Cardiac septum (tissue), 1 donor: ENCODE measurements around the gene KCNAB1. TPM values are rescaled to one million over a fixed set of nuclear protein-coding genes. Genes with fewer than 3 reads are reported as not detected.
"Not testable (repeated sequence)": the region's sequence is repeated elsewhere in the genome, so short reads cannot be mapped to it uniquely, and the experiment has no call there.

ENCODE experiments used
- DNase-seq: peaks from one replicate; pipeline ENCODE4 v3.0.0-alpha.2; 2020; ENCODE audit warnings: low spot score
- intact Hi-C: fragments of 100-400 bp; cut with DNase I; formaldehyde crosslinking; loops from one replicate; pipeline ENCODE4 v1.14.0; 2022
- total RNA-seq: library from RNA; stranded (reverse); fragmentation: NEBNext Ultra II Directional; extraction: Animal tissue kit (Norgen Biotek cat#: 25700); gene quantifications from one replicate; pipeline ENCODE4 v1.2.1, GENCODE V29; 2021
- donor health status: DM: no; HTN: no; CAD: no.

The KCNAB1 gene
- total RNA-seq, 1 donor from 2014 or later: 2.5 TPM

DNA sequence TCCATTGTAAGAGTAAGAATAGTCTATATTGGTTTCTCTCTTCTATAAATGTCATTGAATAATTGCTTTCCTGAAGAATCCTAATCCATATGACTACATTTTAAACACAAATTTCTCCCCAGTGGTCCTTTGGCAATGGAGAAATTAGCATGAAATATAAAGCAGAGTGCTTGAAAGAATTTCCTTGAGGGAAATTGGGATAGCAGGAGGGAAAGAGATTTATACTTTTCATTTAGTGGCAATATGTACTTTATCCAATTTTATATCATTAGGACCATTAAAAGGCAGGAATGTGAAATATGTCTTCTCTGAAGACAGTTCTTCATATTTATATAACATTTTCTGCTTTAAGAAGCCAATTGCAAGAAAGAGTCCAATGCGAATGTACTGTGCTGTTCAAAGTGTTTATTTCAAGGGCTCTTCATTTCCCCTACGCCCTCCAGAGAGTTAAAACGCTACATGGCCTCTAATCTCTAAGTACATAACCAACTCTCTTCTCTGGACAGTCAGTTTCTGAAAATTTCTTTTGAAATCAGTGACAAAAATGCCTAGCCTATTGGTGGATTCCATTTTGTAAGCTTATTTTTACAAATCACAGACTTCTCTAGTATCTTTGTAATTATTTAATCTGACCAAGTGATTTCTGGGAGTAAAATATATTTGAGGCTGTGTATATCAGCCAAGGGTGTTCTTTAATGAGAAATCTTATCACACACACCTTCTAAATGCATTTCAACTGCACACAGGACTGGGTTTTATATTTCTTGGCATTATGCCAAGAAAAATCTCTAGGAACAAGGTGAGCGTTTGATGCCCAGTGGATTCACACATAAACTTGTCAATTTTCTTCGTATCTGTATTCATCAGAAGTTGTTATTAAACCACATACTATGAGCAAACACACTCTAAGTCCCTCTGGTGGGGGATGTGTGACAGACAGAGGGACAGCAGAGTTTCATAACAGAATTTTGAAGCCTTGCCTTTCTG is 51.2 kb downstream of the KCNAB1 start:
- intact Hi-C loops: no loop called here
- no peak for DNase-seq

DNA sequence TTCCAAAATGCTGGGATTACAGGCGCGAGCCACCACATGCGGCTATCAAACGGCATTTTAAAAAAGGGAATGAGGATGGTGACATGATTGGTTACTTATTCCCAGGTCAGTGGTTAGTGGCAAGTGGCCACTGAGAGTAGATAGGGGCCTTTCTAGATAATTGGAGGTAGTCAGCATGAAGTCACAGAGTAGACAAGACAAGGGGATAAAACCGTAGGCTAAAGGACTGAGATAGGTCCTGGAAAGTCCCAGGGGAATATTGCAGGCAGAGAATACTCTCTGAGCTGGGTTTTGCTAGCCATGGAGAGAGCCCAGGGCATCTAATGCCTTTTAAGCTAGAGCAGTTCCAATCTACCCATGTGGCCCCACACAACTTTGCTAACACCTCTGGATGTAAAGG is 52.2 kb downstream of the KCNAB1 start:
- DNase-seq: no peak
- intact Hi-C loops: no loop called here

DNA sequence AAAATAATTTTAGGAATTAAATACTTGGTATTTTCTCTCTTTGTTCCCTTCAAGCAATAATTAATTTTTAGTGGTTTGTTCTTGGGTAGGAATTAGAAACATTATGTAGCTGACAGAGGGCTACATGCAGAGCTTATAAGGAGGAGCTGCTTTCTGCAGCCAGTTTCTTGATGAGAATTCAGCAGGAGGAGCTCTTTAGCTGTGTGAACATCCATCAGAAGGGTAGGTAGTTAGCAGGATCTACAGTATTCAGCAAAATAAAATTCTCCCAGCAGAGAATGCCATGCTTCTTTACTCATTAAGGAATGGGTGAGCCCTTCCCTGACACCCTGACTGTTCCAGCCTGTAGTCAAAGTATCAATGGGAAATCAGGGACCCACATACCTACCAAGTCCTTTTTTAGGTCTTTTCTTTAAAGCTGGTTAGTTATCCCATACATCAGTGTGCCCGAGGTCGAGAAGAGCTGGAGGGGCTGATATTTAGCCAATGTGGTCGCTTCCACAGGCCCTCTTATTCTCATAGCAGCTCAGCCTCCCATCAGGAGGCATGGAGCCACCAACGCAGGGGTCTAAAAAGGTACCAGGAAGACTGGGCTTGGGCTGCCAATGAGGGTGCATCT is 54.0 kb downstream of the KCNAB1 start:
- intact Hi-C loops: no loop called here
- DNase-seq: no peak

DNA sequence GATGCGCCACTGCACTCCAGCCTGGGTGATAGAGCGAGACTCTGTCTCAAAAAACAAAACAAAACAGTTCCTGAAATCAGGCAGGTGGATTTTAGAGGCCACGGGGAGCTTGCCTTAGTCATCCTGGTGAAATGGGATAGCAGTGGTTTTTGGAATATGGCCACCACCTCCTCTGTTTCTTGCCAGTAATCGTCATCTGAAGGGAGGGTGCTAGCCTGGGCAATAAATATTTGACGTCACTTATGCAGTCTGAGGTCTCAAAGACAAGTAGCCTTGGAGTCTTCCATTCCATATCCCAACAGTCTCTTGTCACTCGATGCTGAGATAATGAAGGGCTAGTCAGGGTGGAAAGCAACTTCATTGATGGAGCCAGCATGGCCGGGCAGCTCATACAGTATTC is 55.2 kb downstream of the KCNAB1 start:
- intact Hi-C loops: no loop called here
- no peak for DNase-seq

DNA sequence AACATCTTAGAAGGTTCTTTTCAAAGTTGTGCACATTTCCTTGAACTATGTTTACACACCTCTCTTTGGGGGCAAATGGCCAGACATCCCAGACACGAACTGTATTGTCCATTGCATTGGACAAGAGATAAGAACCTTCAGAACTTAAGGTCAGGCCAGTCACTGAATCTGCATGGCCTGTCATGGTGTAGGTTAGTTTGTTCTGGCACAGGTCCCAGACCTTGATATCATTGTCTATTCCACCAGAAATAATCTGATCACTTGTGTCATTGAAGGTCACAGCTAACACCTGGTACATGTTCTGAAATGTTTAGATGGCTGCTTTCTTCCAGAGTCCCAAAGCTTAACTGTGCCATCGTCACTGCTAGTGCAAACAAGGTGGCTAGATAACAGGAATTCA is 55.7 kb downstream of the KCNAB1 start:
- intact Hi-C loops: no loop called here
- DNase-seq: no peak

DNA sequence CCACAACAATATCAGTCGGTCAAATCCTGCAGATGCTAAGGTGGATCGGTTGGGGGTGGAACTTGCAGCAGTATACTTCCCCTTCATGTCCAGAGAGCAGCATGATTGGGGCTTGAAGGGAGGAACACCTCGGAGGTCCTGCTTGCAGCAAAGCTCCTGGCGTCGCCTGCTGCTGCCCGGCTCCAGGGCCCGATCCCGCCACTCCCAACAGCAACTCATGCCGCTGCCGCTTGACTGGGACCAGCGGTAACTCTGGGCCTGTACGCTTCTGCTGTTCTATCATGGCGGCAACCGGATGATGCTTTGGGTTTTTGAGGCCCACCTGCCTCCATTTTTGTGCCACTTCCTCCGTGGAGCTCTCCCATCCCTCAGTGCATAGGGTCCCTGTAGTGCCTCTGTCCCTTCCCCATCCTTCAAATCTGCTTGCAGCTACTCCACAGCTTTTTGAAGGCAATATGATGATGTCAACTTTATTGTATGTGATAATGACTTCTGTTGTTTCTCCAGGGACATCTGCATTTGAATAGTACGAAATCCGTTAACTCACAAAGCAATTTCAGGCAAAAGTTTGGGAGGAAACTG is 56.3 kb downstream of the KCNAB1 start:
- intact Hi-C loops: no loop called here
- DNase-seq: no peak

DNA sequence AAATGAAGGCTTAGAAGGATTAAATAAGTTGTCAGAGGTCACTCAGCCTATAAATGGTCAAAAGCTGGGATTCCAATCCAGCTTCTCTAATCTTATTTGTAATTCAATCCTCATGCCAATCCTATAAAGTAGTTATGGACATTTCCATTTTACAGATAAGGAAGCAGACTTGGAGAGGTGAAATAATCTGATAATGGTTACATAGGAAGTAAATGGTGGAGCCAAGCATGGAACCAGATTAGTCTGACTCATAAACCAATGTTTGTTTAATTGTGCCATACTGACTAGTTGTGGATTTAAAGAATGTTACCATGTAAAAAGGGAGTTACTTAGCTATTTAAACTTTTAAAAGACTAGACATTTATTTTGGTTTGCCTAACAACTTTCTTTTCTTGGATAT is 59.7 kb downstream of the KCNAB1 start:
- intact Hi-C loops: no loop called here
- no peak for DNase-seq

DNA sequence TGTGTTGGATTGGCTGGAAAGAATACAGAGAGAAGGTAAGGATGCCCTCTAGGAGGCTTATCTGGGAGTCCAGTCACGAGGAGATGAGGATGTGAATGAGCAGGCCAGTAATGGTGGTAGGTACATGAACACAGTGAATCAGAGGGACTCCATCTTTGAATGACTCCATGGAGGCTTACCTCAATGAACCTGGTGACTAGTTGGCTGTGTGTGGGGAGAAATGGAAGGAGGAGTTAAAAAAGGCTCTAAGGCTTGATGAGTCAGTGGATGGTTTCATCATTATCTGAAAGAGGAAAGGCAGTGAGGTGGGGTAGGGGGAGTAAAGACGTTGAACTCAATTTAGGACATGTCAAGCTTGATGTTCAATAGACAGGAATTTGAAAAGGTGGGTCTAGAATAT is 61.1 kb downstream of the KCNAB1 start:
- DNase-seq: no peak
- intact Hi-C loops: no loop called here

- DNase-seq: no peak
These were observed 63.0 kb downstream of the KCNAB1 start for GRCh38 chr3:156183396-156183795.

DNA sequence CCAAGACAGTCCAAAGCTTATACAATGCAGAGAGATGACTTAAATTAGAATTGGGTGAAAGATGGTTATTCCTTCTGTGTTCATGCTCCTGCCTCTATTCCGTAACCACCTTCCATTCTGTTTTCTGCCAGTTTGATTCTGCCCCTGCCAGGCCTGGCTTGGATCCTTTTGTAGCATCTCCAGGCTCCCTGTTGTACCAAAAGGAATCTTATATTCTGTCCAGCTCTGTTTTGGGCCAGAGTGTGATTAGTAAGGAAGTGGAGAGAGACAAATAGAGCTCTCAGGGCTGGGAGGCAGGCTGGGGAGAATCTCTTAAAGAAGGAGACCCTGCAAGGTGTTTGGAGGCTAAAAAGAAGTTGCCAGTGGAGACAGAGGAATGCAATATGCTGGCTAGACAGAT is 63.8 kb downstream of the KCNAB1 start:
- intact Hi-C loops: no loop called here
- no peak for DNase-seq

More at GRCh38 chr3:156183396-156183795, 63.0 kb downstream of the KCNAB1 start:
- intact Hi-C loops: no loop called here

DNA sequence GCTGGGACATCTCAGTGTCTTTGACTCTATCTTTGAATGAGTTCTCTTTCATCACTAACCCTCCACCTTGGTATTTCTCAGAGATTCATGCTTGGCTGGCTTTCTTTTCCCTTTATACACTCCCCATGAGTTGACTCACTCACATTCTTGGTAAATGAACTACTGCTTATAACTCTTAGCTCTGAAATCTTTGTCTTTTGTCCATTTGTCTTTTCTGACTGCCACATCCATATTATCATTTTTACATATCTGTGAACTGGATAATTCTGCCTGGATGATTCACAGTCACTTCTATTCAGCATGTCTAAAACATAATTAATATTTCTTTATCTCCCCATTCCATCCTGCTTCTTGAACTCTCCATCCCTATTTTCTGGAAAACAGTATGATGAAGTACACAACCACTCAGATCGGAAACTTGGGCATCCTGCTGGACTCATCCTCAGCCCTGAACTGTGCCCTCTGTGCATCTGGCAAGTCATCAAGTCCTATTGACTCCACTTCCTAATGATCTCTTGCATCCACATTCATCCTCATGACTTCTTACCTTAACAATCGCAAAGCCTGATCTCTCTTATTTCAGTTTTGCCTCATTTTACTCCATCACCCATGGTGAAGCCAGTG is 66.9 kb downstream of the KCNAB1 start:
- no peak for DNase-seq
- intact Hi-C loops: no loop called here

- intact Hi-C loops: no loop called here
- DNase-seq: no peak
These were observed 68.4 kb downstream of the KCNAB1 start for GRCh38 chr3:156188757-156189156.

DNA sequence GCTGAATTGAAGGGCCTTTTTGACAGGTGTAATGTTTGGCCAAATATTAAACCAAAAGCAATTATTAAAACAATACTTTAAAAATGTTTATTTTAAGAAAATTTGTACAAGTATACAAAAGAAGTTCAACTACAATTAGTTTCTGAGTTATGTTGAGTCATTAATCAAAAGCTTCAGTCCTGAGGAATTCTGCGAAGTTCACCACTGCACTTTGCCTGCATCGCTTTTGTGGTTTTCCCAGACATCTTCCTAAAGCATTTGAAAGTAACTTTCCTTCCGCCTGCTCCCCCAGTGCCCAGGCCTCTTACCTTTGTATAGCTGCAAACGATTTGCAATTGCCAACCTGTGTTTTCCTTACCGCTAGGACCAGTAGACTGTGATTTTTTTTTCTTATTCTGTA is 69.5 kb downstream of the KCNAB1 start:
- intact Hi-C loops: no loop called here
- no peak for DNase-seq

DNA sequence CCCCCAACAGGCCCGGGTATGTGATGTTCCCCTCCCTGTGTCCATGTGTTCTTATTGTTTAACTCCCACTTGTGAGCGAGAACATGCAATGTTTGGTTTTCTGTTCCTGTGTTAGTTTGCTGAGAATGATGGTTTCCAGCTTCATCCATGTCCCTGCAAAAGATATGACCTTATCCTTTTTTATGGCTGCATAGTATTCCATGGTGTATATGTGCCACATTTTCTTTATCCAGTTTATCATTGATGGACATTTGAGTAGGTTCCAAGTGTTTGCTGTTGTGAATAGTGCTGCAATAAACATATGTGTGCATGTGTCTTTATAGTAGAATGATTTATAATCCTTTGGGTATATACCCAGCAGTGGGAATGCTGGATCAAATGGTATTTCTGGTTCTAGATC is 74.6 kb downstream of the KCNAB1 start:
- intact Hi-C loops, DNase-seq: not testable (repeated sequence)

DNA sequence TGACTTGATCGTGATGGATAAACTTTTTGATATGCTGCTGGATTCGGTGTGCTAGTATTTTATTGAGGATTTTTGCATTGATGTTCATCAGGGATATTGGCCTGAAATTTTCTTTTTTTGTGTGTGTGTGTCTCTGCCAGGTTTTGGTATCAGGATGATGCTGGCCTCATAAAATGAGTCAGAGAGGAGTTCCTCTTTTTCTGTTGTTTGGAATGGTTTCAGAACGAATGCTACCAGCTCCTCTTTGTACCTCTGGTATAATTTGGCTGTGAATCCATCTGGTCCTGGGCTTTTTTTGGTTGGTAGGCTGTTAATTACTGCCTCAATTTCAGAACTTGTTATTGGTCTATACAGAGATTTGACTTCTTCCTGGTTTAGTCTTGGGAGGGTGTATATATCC is 76.8 kb downstream of the KCNAB1 start:
- intact Hi-C loops, DNase-seq: not testable (repeated sequence)

GRCh38 chr3:156201411-156202405 is 81.3 kb downstream of the KCNAB1 start:
- no peak for DNase-seq

DNA sequence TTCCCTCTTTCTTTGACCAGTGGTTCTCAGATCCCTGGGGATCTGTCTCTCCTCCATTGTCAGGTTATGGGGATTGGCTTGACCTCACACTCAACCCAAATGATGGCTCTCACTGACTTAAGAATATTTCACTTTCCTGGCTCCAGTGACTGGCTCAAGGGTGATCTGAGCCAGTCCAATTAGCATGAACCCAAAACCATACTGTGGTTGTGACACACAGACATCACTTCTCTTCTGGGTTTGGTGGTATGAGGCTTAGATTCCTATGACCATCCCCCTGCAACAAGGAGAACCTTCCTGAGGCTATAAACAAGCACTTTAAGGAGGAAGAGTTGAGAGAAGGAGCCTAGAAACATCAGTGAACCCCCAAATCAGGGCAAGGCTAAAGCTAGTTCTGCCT is 85.8 kb downstream of the KCNAB1 start:
- intact Hi-C loops: no loop called here
- DNase-seq: no peak

More at GRCh38 chr3:156201411-156202405, 81.3 kb downstream of the KCNAB1 start:
- intact Hi-C loops: no loop called here

DNA sequence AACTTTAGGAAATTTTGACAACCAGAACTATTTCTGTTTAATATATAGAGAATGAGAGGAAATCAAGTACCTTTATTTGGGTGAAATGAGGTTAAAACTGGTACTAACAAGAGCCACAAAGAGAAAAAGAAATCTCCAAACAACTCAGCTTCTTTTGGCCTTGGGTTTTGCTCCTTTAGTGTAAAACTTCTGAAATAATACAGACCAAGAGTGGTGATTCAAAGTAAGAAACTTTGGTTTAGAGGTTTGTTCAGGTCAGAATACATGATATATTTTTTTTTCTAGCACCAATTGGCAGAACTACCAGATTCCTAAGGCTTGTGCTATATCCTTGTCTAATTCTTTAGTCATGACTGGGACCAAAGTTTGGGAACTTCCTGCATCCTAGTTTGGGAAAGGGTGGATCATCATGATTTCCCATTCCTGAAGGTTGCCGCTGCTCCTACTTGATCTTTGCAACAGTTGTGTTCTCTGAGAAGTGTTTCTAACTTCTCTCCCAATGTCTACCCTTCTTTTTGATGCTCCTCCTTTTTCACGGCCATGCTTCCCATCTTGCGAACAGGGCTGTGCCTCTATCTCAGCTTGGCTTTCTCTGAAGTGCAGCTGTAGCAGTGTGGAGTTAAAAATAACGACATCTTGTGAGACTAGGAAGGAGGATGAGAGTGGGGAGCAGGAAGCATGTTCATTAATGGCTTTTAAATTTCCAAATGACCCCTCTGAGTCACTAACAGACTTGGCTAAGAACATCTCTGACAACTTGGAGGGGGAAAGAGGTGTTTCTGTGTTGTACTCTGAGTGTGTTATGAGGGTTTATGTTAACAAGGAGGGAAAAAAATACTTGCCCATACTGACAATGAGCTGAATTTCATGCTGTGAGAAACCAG is 87.7 kb downstream of the KCNAB1 start:
- intact Hi-C loops: no loop called here
- no peak for DNase-seq
